Measurements from ENCODE around the gene ZNF451.

ZNF451 gene

GRCh38 chr6:57094689-57095088 lies 4.7 kb downstream of the ZNF451 start:
- no peak for DNase-seq (ENCODE audit: low spot score)

GRCh38 chr6:57097596-57097995 lies 7.6 kb downstream of the ZNF451 start:
- DNase-seq (ENCODE audit: low spot score): no peak

- DNase-seq (ENCODE audit: low spot score): no peak
Measured at GRCh38 chr6:57102976-57103375, 13.0 kb downstream of the ZNF451 start.

- DNase-seq (ENCODE audit: low spot score): no peak
Measured at GRCh38 chr6:57104336-57104735, 14.3 kb downstream of the ZNF451 start.

- DNase-seq (ENCODE audit: low spot score): no peak
Measured at GRCh38 chr6:57106990-57107389, 17.0 kb downstream of the ZNF451 start.

GRCh38 chr6:57108691-57109090 lies 18.7 kb downstream of the ZNF451 start:
- no peak for DNase-seq (ENCODE audit: low spot score)

GRCh38 chr6:57109880-57110279 lies 19.9 kb downstream of the ZNF451 start:
- no peak for DNase-seq (ENCODE audit: low spot score)

- DNase-seq (ENCODE audit: low spot score): no peak
Measured at GRCh38 chr6:57113105-57113504, 23.1 kb downstream of the ZNF451 start.

GRCh38 chr6:57116776-57117175 lies 26.8 kb downstream of the ZNF451 start:
- no peak for DNase-seq (ENCODE audit: low spot score)

- no peak for DNase-seq (ENCODE audit: low spot score)
Measured at GRCh38 chr6:57117796-57118195, 27.8 kb downstream of the ZNF451 start.

GRCh38 chr6:57123111-57123510 lies 33.1 kb downstream of the ZNF451 start:
- DNase-seq (ENCODE audit: low spot score): no peak

- no peak for DNase-seq (ENCODE audit: low spot score)
Measured at GRCh38 chr6:57127763-57128162, 37.8 kb downstream of the ZNF451 start.

GRCh38 chr6:57130661-57131177 lies 40.7 kb downstream of the ZNF451 start:
- DNase-seq (ENCODE audit: low spot score): no peak

GRCh38 chr6:57134954-57135353 lies 45.0 kb downstream of the ZNF451 start:
- DNase-seq (ENCODE audit: low spot score): no peak

GRCh38 chr6:57135885-57136284 lies 45.9 kb downstream of the ZNF451 start:
- DNase-seq (ENCODE audit: low spot score): no peak

- no peak for DNase-seq (ENCODE audit: low spot score)
Measured at GRCh38 chr6:57137350-57137749, 47.4 kb downstream of the ZNF451 start.

GRCh38 chr6:57138026-57138425 lies 48.0 kb downstream of the ZNF451 start:
- no peak for DNase-seq (ENCODE audit: low spot score)

GRCh38 chr6:57141451-57142177 lies 51.6 kb downstream of the ZNF451 start:
- no peak for DNase-seq (ENCODE audit: low spot score)

- no peak for DNase-seq (ENCODE audit: low spot score)
Measured at GRCh38 chr6:57142178-57142525, 52.2 kb downstream of the ZNF451 start.

- DNase-seq (ENCODE audit: low spot score): no peak
Measured at GRCh38 chr6:57143690-57144089, 53.7 kb downstream of the ZNF451 start.

- DNase-seq (ENCODE audit: low spot score): no peak
Measured at GRCh38 chr6:57147401-57147800, 57.4 kb downstream of the ZNF451 start.

- no peak for DNase-seq (ENCODE audit: low spot score)
Measured at GRCh38 chr6:57147955-57148858, 58.2 kb downstream of the ZNF451 start.

GRCh38 chr6:57158658-57159057 lies 68.7 kb downstream of the ZNF451 start:
- DNase-seq (ENCODE audit: low spot score): no peak

All from putamen (tissue), 1 donor.